Heart right ventricle (tissue), 16 donors: Measurements from ENCODE around the gene CABLES1. TPM values are rescaled to one million over a fixed set of nuclear protein-coding genes. Genes with fewer than 3 reads are reported as not detected.
A peak's percentile ranks its signal among the peaks of the same experiment; 100 is the strongest.

Experiments
- ATAC-seq, 8 donors: fragments of 200-7000 bp; cut with Tn5 transposase; one replicate each; pipeline ENCODE4 v1.9.1; 2020; ENCODE audit warnings: mild to moderate bottlenecking in 8 of 8, moderate library complexity in 8 of 8, moderate number of reproducible peaks in 1 of 8
- DNase-seq, 2 donors: peaks; one replicate each; pipeline ENCODE4 v3.0.0-alpha.2; 2020
- H3K27ac ChIP-seq, 10 donors: fragments of 200-600 bp; sonication (generic) in 2 of 10; one replicate each; pipeline versions ENCODE4 v1.5.0 to v1.8.0; 2020 to 2022; ENCODE audit warnings: mild to moderate bottlenecking in 3 of 10
- H3K27me3 ChIP-seq, 7 donors: fragments of 200-600 bp; one replicate each; pipeline ENCODE4 v1.8.0; 2021 to 2022; ENCODE audit warnings: mild to moderate bottlenecking in 2 of 7
- H3K36me3 ChIP-seq, 9 donors: fragments of 200-600 bp; sonication (generic) in 1 of 9; one replicate each; pipeline versions ENCODE4 v1.5.0 to v1.8.0; 2020 to 2022; ENCODE audit warnings: mild to moderate bottlenecking in 2 of 9
- H3K4me1 ChIP-seq, 9 donors: fragments of 200-600 bp; sonication (generic) in 1 of 9; one replicate each; pipeline versions ENCODE4 v1.5.0 to v1.8.0; 2020 to 2022; ENCODE audit warnings: mild to moderate bottlenecking in 4 of 9
- H3K4me3 ChIP-seq, 10 donors: fragments of 200-600 bp; sonication (generic) in 2 of 10; one replicate each; pipeline versions ENCODE4 v1.5.0 to v1.8.0; 2020 to 2022; ENCODE audit warnings: mild to moderate bottlenecking in 7 of 10, moderate library complexity in 2 of 10
- H3K9me3 ChIP-seq, 11 donors: fragments of 200-600 bp in 10 of 11; sonication (generic) in 2 of 11; one replicate each; pipeline versions ENCODE4 v1.5.0 to v1.8.0; 2013 to 2022; ENCODE audit warnings: mild to moderate bottlenecking in 2 of 11, control low read depth in 1 of 11, moderate library complexity in 1 of 11
- WGBS, 2 donors: extraction: QIAGEN DNeasy Blood & Tissue Kit; methylation state at CpG; one replicate each; pipeline ENCODE4 v1.1.7; 2013; ENCODE audit warnings: inconsistent platforms in 1 of 2; 5-methylcytosine and 5-hydroxymethylcytosine counted together
- intact Hi-C, 10 donors: fragments of 100-400 bp; cut with DNase I; formaldehyde crosslinking; loops; one replicate each; pipeline versions ENCODE4 v1.11.1 to v1.14.2; 2022
- polyA plus RNA-seq, 2 donors: library from polyadenylated mRNA; stranded (reverse); fragments of 200-250 nt; gene quantifications; one replicate each; pipeline ENCODE4 v1.2.3, GENCODE V29; 2013
- total RNA-seq, 10 donors: library from RNA; stranded (reverse); fragmentation: NEBNext Ultra II Directional in 3 of 10; extraction: Animal tissue kit (Norgen Biotek cat#: 25700) in 3 of 10; gene quantifications; one replicate each; pipeline versions ENCODE4 v1.2.1 to v1.2.4, GENCODE V29; 2021 to 2023
- TF ChIP-seq, protein P1 (sequence below), 9 donors: fragments of 200-600 bp; sonication (generic) in 2 of 9; IDR thresholded peaks; one replicate each; pipeline versions ENCODE4 v1.5.0 to v1.8.0; 2021 to 2022; ENCODE audit warnings: antibody characterized with exemption in 9 of 9, mild to moderate bottlenecking in 5 of 9, moderate library complexity in 1 of 9
- donor health status: Arrhythmogenic right ventricular cardiomyopathy.
- donor health status: ischemic (EF 13 %, LVEDD 7.1; RV severe dilation, severe dysfunction).
- donor health status: healthy with polysubstance abuse.
- donor health status: DM: no; HTN: yes; CAD: no.
- donor health status: DM: no; HTN: no; CAD: no.
- donor health status: ischemic (EF 25% LVEDD 6.9; RV normal size, moderate dysfunction).
- donor health status: ischemic (EF 25% LVEDD 5.7; RV mildly dilated, moderate dysfunction).
- donor health status: healthy.
- donor health status: DM: yes; HTN: yes; CAD: no.
- donor health status: Ischemic cardiomyopathy.
- donor health status: ischemic (EF 35%, LVEDD 5.7; RV mildly dilated, moderate dysfunction).
- donor health status: nonischemic (EF 11% LVEDD 7.7; RV severe dilation, severe dysfunction).
- donor health status: DM: yes; HTN: yes; CAD: no.
- donor health status: PGD.
- donor health status: ischemic (EF 29% LVEDD 5.4; RV normal size, mild dysfunction).
- donor health status: nonischemic (EF 23%, LVEDD 6.1; RV moderate dilation, normal function).

Gene CABLES1
- total and polyA plus RNA-seq, 12 donors: 1.0 to 2.2 (median 1.8) TPM

DNA sequence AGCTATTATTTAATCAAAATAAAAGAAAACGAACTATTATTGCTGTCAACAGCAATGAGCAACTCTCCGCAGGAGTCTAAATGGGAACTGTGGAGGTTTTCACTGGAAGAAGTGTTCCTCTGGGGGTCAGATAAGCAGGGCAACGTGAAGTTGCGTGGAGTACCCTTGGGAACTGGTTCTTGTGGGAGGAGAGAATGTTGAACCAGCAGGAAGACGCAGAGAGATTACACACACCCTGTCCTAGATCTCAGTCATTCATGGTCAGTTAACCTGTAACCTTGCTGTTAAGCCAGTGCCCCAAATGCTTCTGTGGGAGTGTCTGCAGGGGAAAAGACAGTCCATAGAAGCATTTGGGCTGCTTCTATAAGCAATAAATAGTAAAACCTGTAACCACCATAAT, 20.4 kb upstream of the CABLES1 start:
- peaks cover 0 to 14% (median 8%) of the 10 kb centered on the region in 9 donors for H3K4me1 ChIP-seq
- DNase-seq (no peak), ATAC-seq (peak in 1 of 8 donors; percentile 74)
- H3K27ac ChIP-seq: no peak overlapping the region
- H3K4me3 ChIP-seq: no peak overlapping the region
- H3K36me3 ChIP-seq: no peaks in the 10 kb centered on the region
- H3K9me3 ChIP-seq: peaks cover 0 to 13% (median 0%) of the 10 kb centered on the region in 11 donors
- intact Hi-C loops: loop anchor here in 1 of 10 donors (10.0 kb wide), 1 partner anchor 80 kb away; no protein-coding TSS in a partner anchor
- TF ChIP-seq, protein P1, sequence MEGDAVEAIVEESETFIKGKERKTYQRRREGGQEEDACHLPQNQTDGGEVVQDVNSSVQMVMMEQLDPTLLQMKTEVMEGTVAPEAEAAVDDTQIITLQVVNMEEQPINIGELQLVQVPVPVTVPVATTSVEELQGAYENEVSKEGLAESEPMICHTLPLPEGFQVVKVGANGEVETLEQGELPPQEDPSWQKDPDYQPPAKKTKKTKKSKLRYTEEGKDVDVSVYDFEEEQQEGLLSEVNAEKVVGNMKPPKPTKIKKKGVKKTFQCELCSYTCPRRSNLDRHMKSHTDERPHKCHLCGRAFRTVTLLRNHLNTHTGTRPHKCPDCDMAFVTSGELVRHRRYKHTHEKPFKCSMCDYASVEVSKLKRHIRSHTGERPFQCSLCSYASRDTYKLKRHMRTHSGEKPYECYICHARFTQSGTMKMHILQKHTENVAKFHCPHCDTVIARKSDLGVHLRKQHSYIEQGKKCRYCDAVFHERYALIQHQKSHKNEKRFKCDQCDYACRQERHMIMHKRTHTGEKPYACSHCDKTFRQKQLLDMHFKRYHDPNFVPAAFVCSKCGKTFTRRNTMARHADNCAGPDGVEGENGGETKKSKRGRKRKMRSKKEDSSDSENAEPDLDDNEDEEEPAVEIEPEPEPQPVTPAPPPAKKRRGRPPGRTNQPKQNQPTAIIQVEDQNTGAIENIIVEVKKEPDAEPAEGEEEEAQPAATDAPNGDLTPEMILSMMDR (IDR thresholded peaks at IDR 0.05): no peak
- 46 to 47% methylated on average over 5 of the region's 5 CpGs for WGBS, 2 donors
- H3K27me3 ChIP-seq: peaks cover 0 to 5% (median 0%) of the 10 kb centered on the region in 7 donors

DNA sequence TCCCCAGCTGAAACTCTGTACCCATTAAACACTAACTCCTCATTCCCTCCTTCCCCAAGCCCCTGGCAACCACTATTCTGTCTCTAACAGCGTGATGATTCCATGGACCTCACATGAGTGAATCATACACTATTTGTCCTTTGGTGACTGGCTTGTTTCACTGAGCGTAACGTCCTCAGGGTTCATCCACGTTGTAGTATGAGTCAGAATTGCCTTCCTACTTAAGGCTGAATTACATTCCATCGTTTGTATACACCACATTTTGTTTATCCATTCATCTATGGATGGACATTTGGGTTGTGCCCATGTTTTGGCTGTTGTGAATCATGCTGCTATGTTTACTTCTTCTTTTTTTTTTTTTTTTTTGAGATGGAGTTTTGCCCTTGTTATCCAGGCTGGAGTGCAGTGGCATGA, 19.6 kb upstream of the CABLES1 start:
- intact Hi-C loops: loop anchor here in 1 of 10 donors (10.0 kb wide), 1 partner anchor 81 kb away; no protein-coding TSS in a partner anchor

DNA sequence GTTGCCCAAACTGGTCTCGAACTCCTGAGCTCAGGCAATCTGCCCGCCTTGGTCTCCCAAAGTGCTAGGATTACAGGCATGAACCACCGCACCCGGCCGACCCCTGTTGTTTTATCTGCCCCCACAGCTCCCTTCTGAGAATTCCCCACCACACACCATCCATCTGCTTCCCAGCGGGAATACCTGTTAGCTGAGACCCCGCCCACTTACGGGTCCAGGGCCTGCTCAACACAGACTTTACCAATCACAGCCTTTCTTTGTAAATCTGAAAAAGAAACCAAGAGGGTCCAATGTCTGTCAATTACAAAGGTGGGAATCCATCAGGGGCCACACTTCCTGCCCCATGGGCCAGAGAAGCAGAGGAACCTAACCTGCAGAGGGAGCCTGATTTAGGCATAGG, 14.2 kb upstream of the CABLES1 start:
- H3K27me3 ChIP-seq: peaks cover 0 to 16% (median 0%) of the 10 kb centered on the region in 7 donors
- TF ChIP-seq, protein P1 (IDR thresholded peaks at IDR 0.05): no peak
- H3K4me1 ChIP-seq: no peaks in the 10 kb centered on the region
- intact Hi-C loops: no loop called here
- H3K27ac ChIP-seq: no peak overlapping the region
- no peaks in the 10 kb centered on the region for H3K9me3 ChIP-seq
- 94 to 95% methylated on average over 8 of the region's 8 CpGs for WGBS, 2 donors
- H3K4me3 ChIP-seq: no peak overlapping the region
- DNase-seq: no peak
- no peak for ATAC-seq
- no peaks in the 10 kb centered on the region for H3K36me3 ChIP-seq

More for the DNA sequence above, 19.6 kb upstream of the CABLES1 start:
- Histone ChIP-seq H3K27me3 (peaks cover 0 to 5% (median 0%) of the 10 kb centered on the region in 7 donors), H3K27ac (no peak overlapping the region), H3K9me3 (peaks cover 0 to 13% (median 0%) of the 10 kb centered on the region in 11 donors), H3K36me3 (no peaks in the 10 kb centered on the region), H3K4me3 (no peak overlapping the region), H3K4me1 (peaks cover 0 to 14% (median 8%) of the 10 kb centered on the region in 9 donors)
- TF ChIP-seq, protein P1 (IDR thresholded peaks at IDR 0.05): no peak
- ATAC-seq (no peak), DNase-seq (no peak)
- WGBS, 2 donors: 70 to 78% methylated on average over 5 of the region's 5 CpGs

DNA sequence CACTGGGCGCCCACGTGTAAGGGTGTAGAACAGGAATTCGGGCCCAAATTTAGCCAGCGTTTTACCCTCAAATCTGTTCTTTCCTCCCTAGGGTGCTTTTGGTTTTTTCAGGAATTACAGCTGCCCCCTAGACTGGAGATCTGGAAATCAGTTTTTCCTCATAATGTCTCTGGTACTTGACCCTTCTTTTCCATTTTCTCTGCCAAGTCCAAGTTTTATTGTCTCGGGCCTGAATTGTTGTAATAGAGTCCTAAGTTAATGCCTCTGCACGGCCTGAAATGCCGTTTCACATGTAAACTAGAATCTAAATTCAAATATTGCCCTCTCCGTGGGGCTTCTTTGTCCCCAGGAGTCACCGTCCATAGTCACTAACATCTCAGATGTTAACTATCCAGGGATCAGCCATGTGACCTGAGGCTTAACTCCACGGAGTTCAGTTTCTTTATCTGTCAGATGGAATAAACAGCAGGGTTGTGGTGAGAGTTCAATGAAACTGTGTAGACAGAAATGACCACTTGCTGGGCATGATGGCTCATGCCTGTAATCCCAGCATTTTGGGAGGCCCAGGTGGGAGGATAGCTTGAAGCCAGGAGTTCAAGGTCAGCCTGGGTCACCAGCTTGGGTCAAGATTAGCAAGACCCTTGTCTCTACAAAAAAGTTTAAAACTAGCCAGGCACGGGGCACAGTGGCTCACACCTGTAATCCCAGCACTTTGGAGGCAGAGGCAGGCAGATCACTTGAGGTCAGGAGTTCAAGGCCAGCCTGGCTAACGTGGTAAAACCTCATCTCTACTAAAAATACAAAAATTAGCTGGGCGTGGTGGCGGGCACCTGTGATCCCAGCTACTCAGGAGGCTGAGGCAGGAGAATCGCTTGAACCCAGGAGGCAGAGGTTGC, 12.7 kb upstream of the CABLES1 start:
- Histone ChIP-seq H3K27ac (no peak overlapping the region), H3K4me1 (no peaks in the 10 kb centered on the region), H3K27me3 (peaks cover 0 to 13% (median 0%) of the 10 kb centered on the region in 7 donors), H3K36me3 (no peaks in the 10 kb centered on the region), H3K4me3 (no peak overlapping the region), H3K9me3 (no peaks in the 10 kb centered on the region)
- TF ChIP-seq, protein P1 (IDR thresholded peaks at IDR 0.05): no peak
- no peak for DNase-seq
- ATAC-seq: no peak
- WGBS, 2 donors: 83 to 85% methylated on average over 15 of the region's 15 CpGs
- intact Hi-C loops: no loop called here
